ENCODE data around the gene MMP13. TPM values are rescaled to one million over a fixed set of nuclear protein-coding genes. Genes with fewer than 3 reads are reported as not detected.
A peak's percentile ranks its signal among the peaks of the same experiment; 100 is the strongest.
"Not testable (repeated sequence)": the region's sequence is repeated elsewhere in the genome, so short reads cannot be mapped to it uniquely, and the experiment has no call there.

The MMP13 gene
- total RNA-seq, 1 donor from 2014 or later = 1.2 TPM

- peaks cover 3% of the 10 kb centered on the region for H3K9me3 Mint-ChIP-seq (ENCODE audit: unreplicated experiment)
- H3K27ac Mint-ChIP-seq (ENCODE audit: unreplicated experiment) = no peak overlapping the region
- H3K36me3 ChIP-seq (ENCODE audit: insufficient read depth, low read length) = no peaks in the 10 kb centered on the region
- no peaks in the 10 kb centered on the region for H3K79me2 ChIP-seq (ENCODE audit: insufficient read depth, low read length)
- H3K9me3 ChIP-seq (ENCODE audit: insufficient read depth, low read depth, low read length) = no peaks in the 10 kb centered on the region
- no peaks in the 10 kb centered on the region for H3K27me3 ChIP-seq (ENCODE audit: insufficient read depth, low read length)
- H3K9ac ChIP-seq (ENCODE audit: low read length) = no peak overlapping the region
- DNase-seq (ENCODE audit: low read depth) (peak; percentile 21), FAIRE-seq (no peak)
- H3K27me3 Mint-ChIP-seq (ENCODE audit: low read depth, unreplicated experiment) = peaks cover 3% of the 10 kb centered on the region
- H3K4me1 Mint-ChIP-seq (ENCODE audit: low read depth, unreplicated experiment) = peaks cover 8% of the 10 kb centered on the region
- H3K4me1 ChIP-seq (ENCODE audit: insufficient read depth, low read length) = no peaks in the 10 kb centered on the region
- no peak overlapping the region for H2AFZ ChIP-seq (ENCODE audit: low read depth, low read length)
- H4K20me1 ChIP-seq (ENCODE audit: insufficient read depth, low read length) = no peaks in the 10 kb centered on the region
- H3K4me3 Mint-ChIP-seq (ENCODE audit: unreplicated experiment) = no peak overlapping the region
- no peak overlapping the region for H3K4me3 ChIP-seq (ENCODE audit: insufficient read depth, low read depth, low read length)
- H3K27ac ChIP-seq (ENCODE audit: low read depth, low read length) = no peak overlapping the region
- TF ChIP-seq EZH2 (IDR thresholded peaks at IDR 0.05; ENCODE audit: insufficient read depth, low read length) = no peak
- TF ChIP-seq, protein P1, sequence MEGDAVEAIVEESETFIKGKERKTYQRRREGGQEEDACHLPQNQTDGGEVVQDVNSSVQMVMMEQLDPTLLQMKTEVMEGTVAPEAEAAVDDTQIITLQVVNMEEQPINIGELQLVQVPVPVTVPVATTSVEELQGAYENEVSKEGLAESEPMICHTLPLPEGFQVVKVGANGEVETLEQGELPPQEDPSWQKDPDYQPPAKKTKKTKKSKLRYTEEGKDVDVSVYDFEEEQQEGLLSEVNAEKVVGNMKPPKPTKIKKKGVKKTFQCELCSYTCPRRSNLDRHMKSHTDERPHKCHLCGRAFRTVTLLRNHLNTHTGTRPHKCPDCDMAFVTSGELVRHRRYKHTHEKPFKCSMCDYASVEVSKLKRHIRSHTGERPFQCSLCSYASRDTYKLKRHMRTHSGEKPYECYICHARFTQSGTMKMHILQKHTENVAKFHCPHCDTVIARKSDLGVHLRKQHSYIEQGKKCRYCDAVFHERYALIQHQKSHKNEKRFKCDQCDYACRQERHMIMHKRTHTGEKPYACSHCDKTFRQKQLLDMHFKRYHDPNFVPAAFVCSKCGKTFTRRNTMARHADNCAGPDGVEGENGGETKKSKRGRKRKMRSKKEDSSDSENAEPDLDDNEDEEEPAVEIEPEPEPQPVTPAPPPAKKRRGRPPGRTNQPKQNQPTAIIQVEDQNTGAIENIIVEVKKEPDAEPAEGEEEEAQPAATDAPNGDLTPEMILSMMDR (IDR thresholded peaks at IDR 0.05; ENCODE audit: insufficient read depth, low read depth, low read length) = no peak
- H3K36me3 Mint-ChIP-seq (ENCODE audit: low read depth, unreplicated experiment) = no peaks in the 10 kb centered on the region
- no peak overlapping the region for H3K4me2 ChIP-seq (ENCODE audit: low read length)
Measured at GRCh38 chr11:102912482-102912830, 43.1 kb downstream of the MMP13 start.

DNA sequence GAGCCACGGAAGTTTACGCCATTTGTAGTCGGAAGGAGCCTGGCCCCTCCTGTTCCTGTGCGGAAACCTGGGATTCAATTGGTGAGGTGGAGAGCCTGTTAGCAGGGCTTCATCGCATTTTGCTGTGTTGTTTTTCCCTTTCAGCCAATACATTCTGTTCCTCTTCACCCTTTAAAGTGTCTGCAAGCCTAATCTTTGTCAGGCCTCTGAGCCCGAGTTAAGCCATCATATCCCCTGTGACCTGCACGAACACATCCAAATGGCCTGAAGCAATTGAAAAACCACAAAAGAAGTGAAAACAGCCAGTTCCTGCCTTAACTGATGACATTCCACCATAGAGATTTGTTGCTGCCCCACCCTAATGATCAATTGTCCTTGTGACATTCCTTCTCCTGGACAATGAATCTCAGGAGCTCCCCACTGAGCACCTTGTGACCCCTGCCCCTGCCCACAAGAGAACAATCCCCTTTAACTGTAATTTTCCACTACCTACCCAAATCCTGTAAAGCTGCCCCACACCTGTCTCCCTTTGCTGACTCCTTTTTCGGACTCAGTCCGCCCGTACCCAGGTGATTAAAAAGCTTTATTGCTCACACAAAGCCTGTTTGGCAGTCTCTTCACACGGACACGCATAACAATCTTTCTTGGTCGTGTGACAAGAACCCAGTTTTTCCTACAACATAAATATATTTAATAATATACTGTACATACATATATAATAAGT, 43.6 kb downstream of the MMP13 start:
- H3K79me2 ChIP-seq (ENCODE audit: insufficient read depth, low read length) = no peaks in the 10 kb centered on the region
- no peaks in the 10 kb centered on the region for H3K27me3 ChIP-seq (ENCODE audit: insufficient read depth, low read length)
- H3K4me1 ChIP-seq (ENCODE audit: insufficient read depth, low read length) = no peaks in the 10 kb centered on the region
- H3K27ac ChIP-seq (ENCODE audit: low read depth, low read length) = no peak overlapping the region
- H3K4me1 Mint-ChIP-seq (ENCODE audit: low read depth, unreplicated experiment) = peaks cover 8% of the 10 kb centered on the region
- H3K27ac Mint-ChIP-seq (ENCODE audit: unreplicated experiment) = no peak overlapping the region
- no peak overlapping the region for H3K4me2 ChIP-seq (ENCODE audit: low read length)
- DNase-seq (ENCODE audit: low read depth) (no peak), FAIRE-seq (no peak)
- no peak overlapping the region for H3K9ac ChIP-seq (ENCODE audit: low read length)
- no peaks in the 10 kb centered on the region for H3K36me3 ChIP-seq (ENCODE audit: insufficient read depth, low read length)
- TF ChIP-seq, protein P1 (IDR thresholded peaks at IDR 0.05; ENCODE audit: insufficient read depth, low read depth, low read length) = no peak
- TF ChIP-seq EZH2 (IDR thresholded peaks at IDR 0.05; ENCODE audit: insufficient read depth, low read length) = no peak
- H3K9me3 Mint-ChIP-seq (ENCODE audit: unreplicated experiment) = peaks cover 3% of the 10 kb centered on the region
- H3K27me3 Mint-ChIP-seq (ENCODE audit: low read depth, unreplicated experiment) = peaks cover 3% of the 10 kb centered on the region
- H3K4me3 Mint-ChIP-seq (ENCODE audit: unreplicated experiment) = no peak overlapping the region
- H2AFZ ChIP-seq (ENCODE audit: low read depth, low read length) = no peak overlapping the region
- H3K4me3 ChIP-seq (ENCODE audit: insufficient read depth, low read depth, low read length) = no peak overlapping the region
- H3K9me3 ChIP-seq (ENCODE audit: insufficient read depth, low read depth, low read length) = no peaks in the 10 kb centered on the region
- no peaks in the 10 kb centered on the region for H3K36me3 Mint-ChIP-seq (ENCODE audit: low read depth, unreplicated experiment)
- H4K20me1 ChIP-seq (ENCODE audit: insufficient read depth, low read length) = no peaks in the 10 kb centered on the region

GRCh38 chr11:102905848-102906247, 49.7 kb downstream of the MMP13 start:
- not testable (repeated sequence) for H3K4me3 ChIP-seq (ENCODE audit: insufficient read depth, low read depth, low read length); H3K27me3 Mint-ChIP-seq (ENCODE audit: low read depth, unreplicated experiment); DNase-seq (ENCODE audit: low read depth); H3K9ac ChIP-seq (ENCODE audit: low read length); H3K79me2 ChIP-seq (ENCODE audit: insufficient read depth, low read length); H3K4me1 ChIP-seq (ENCODE audit: insufficient read depth, low read length); FAIRE-seq; H3K36me3 ChIP-seq (ENCODE audit: insufficient read depth, low read length); H3K9me3 Mint-ChIP-seq (ENCODE audit: unreplicated experiment); H3K4me1 Mint-ChIP-seq (ENCODE audit: low read depth, unreplicated experiment); H3K4me2 ChIP-seq (ENCODE audit: low read length); H3K4me3 Mint-ChIP-seq (ENCODE audit: unreplicated experiment); H3K27ac Mint-ChIP-seq (ENCODE audit: unreplicated experiment); H3K27me3 ChIP-seq (ENCODE audit: insufficient read depth, low read length); H2AFZ ChIP-seq (ENCODE audit: low read depth, low read length); H3K36me3 Mint-ChIP-seq (ENCODE audit: low read depth, unreplicated experiment); H3K9me3 ChIP-seq (ENCODE audit: insufficient read depth, low read depth, low read length); H3K27ac ChIP-seq (ENCODE audit: low read depth, low read length); H4K20me1 ChIP-seq (ENCODE audit: insufficient read depth, low read length)

DNA sequence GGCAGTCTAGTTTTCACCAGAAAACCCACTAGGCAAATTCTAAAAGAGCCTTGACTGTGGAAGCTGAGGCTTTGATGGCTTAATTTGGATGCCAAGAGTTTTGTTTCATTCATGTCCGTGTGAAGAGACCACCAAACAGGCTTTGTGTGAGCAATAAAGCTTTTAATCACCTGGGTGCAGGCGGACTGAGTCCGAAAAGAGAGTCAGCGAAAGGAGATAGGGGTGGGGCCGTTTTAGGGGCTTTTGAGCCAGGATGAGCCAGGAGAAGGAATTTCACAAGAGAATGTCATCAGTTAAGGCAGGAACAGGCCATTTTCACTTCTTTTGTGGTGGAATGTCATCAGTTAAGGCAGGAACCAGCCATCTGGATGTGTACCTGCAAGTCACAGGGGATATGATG, 51.6 kb downstream of the MMP13 start:
- not testable (repeated sequence) for H3K4me3 ChIP-seq (ENCODE audit: insufficient read depth, low read depth, low read length); DNase-seq (ENCODE audit: low read depth); H3K9me3 ChIP-seq (ENCODE audit: insufficient read depth, low read depth, low read length); H4K20me1 ChIP-seq (ENCODE audit: insufficient read depth, low read length); H3K27me3 ChIP-seq (ENCODE audit: insufficient read depth, low read length); H3K4me3 Mint-ChIP-seq (ENCODE audit: unreplicated experiment); H3K79me2 ChIP-seq (ENCODE audit: insufficient read depth, low read length); H3K36me3 Mint-ChIP-seq (ENCODE audit: low read depth, unreplicated experiment); H2AFZ ChIP-seq (ENCODE audit: low read depth, low read length); H3K27ac Mint-ChIP-seq (ENCODE audit: unreplicated experiment); H3K9ac ChIP-seq (ENCODE audit: low read length); H3K36me3 ChIP-seq (ENCODE audit: insufficient read depth, low read length); H3K4me1 ChIP-seq (ENCODE audit: insufficient read depth, low read length); H3K4me1 Mint-ChIP-seq (ENCODE audit: low read depth, unreplicated experiment); H3K4me2 ChIP-seq (ENCODE audit: low read length); H3K9me3 Mint-ChIP-seq (ENCODE audit: unreplicated experiment); H3K27me3 Mint-ChIP-seq (ENCODE audit: low read depth, unreplicated experiment); H3K27ac ChIP-seq (ENCODE audit: low read depth, low read length); FAIRE-seq

Data from astrocyte (in vitro differentiated cells and primary cell).